Panc1 (cell line): ENCODE data around the gene PIGZ. TPM values are rescaled to one million over a fixed set of nuclear protein-coding genes. Genes with fewer than 3 reads are reported as not detected.

Experiments
- ATAC-seq: fragments of 200-7000 bp; cut with Tn5 transposase; 2 replicates; pipeline ENCODE4 v1.9.1; 2020; ENCODE audit warnings: mild to moderate bottlenecking, moderate library complexity
- BruUV-seq: library from RNA; stranded (reverse); fragments of 400-500 nt; replicated peaks from 2 replicates; lab custom pipeline; 2021; lab: Mats Ljungman, UMichigan
- CTCF ChIA-PET: fragments of 300-600 bp; sonication (Branson Sonifier 250); formaldehyde crosslinking; loops from one replicate; lab custom pipeline; 2022; ENCODE audit warnings: antibody characterized with exemption; lab: Charles Lee
- POLR2A ChIA-PET: fragments of 300-600 bp; sonication (Branson Sonifier 250); formaldehyde crosslinking; loops from one replicate; lab custom pipeline; 2022; ENCODE audit warnings: antibody characterized with exemption; lab: Charles Lee
- DNase-seq: peaks from one replicate; pipeline ENCODE4 v3.0.0-alpha.2; 2010; ENCODE audit warnings: low read depth, low spot score
- H3K27ac ChIP-seq: 2 replicates; pipeline ENCODE4 v1.5.1; 2011; ENCODE audit warnings: mild to moderate bottlenecking, low read length, inconsistent platforms
- H3K27me3 ChIP-seq: fragments of 200-500 bp; sonication (Bioruptor generic); 2 replicates; pipeline ENCODE4 v1.6.0; 2014; ENCODE audit warnings: low read length, inconsistent platforms; ENCODE audit not compliant: control insufficient read depth, insufficient read depth
- H3K36me3 ChIP-seq: fragments of 200-500 bp; sonication (Bioruptor generic); 2 replicates; pipeline ENCODE4 v1.5.1; 2014; ENCODE audit warnings: inconsistent platforms, mild to moderate bottlenecking, low read length, moderate library complexity; ENCODE audit not compliant: control insufficient read depth, insufficient read depth
- H3K4me1 ChIP-seq: 2 replicates; pipeline ENCODE4 v1.5.1; 2011; ENCODE audit warnings: inconsistent platforms, mild to moderate bottlenecking, low read length, moderate library complexity; ENCODE audit not compliant: control insufficient read depth, insufficient read depth
- H3K4me3 ChIP-seq, 2 experiments: 2 replicates each; pipeline ENCODE4 v1.5.1; 2011 to 2012; ENCODE audit warnings: low read depth in 2 of 2, low read length in 2 of 2, mild to moderate bottlenecking in 2 of 2, inconsistent platforms in 1 of 2, moderate library complexity in 1 of 2
- H3K9me3 ChIP-seq: fragments of 200-500 bp; sonication (Bioruptor generic); 2 replicates; pipeline ENCODE4 v1.5.1; 2014; ENCODE audit warnings: low read depth, mild to moderate bottlenecking, inconsistent platforms, low read length, moderate library complexity; ENCODE audit not compliant: control insufficient read depth, insufficient read depth
- POLR2AphosphoS5 ChIP-seq: IDR thresholded peaks from 2 replicates; pipeline ENCODE4 v1.6.1; 2012; ENCODE audit warnings: mild to moderate bottlenecking, low read depth, low read length, moderate library complexity
- SIN3A ChIP-seq: IDR thresholded peaks from 2 replicates; pipeline ENCODE4 v1.6.1; 2012; ENCODE audit warnings: low read depth, mild to moderate bottlenecking, low read length, moderate library complexity, borderline replicate concordance; ENCODE audit not compliant: insufficient read depth
- TCF7L2 ChIP-seq: IDR thresholded peaks from 2 replicates; pipeline ENCODE4 v1.6.1; 2011; ENCODE audit warnings: mild to moderate bottlenecking, low read depth, low read length, inconsistent platforms
- in situ Hi-C: cut with HindIII; loops from 2 replicates; pipeline ENCODE4 v1.10.0; 2016; ENCODE audit warnings: low sequenced_read_pairs, low pct_unique_long_range_greater_than_20kb
- intact Hi-C: fragments of 100-400 bp; cut with micrococcal nuclease; formaldehyde crosslinking; loops from one replicate; pipeline ENCODE4 v1.10.0; 2022; ENCODE audit not compliant: unreplicated experiment
- total RNA-seq: library from RNA; stranded (reverse); gene quantifications from one replicate; pipeline ENCODE4 v1.2.1, GENCODE V29; 2021; ENCODE audit not compliant: unreplicated experiment
- TF ChIP-seq, protein P1 (sequence below), 2 experiments: IDR thresholded peaks; 2 replicates each; pipeline ENCODE4 v1.6.1; 2011 to 2012; ENCODE audit warnings: low read depth in 2 of 2, control low read depth in 1 of 2, low read length in 1 of 2, mild to moderate bottlenecking in 1 of 2, moderate library complexity in 1 of 2; ENCODE audit not compliant: insufficient read depth in 1 of 2
- TF ChIP-seq, protein P2 (sequence below): fragments of 450-650 bp; IDR thresholded peaks from 2 replicates; pipeline ENCODE4 v1.5.1; 2017; ENCODE audit warnings: mild to moderate bottlenecking

Gene PIGZ
- total RNA-seq, 1 experiment from 2014 or later: 6.3 TPM

DNA sequence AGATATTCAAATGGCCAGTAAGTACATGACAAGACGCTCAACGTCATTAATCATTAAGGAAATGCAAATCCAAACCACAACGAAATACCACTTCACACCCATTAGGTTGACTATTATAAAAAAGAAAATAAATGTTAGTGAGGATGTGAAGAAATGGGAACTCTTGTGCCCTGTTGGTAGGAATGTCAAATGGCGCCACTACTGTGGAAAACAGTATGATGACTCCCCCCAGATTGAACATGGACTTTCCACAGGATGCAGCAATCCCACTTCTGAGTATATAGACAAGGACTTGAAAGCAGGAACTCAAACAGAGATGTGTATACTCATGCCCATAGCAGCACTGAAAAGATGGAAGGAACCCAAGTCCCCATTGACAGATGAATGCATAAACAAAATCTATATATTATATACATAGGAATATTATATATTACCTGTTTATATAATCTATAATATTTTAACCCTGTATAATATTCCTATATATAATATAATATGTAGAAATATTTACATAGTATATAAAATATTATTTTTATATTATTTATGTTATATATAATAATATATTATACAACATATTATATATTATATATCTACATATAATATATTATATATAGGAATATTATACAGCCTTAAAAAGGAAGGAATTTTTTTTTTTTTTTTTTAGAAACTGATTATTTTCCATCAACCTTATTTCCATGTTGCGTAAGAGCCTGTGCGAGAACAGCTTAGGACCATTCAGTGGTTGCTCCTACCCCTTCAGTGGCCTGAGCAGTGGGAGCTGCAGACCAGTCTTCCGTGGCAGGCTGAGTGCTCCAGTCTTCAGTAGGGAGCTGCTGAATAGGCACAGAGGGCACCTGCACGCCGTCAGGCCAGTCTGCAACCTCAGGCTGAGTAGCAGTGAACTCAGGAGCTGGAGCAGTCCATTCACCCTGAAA, 17.6 kb upstream of the PIGZ start:
- POLR2A ChIA-PET: no interaction called here

GRCh38 chr3:196985298-196985697, 16.7 kb upstream of the PIGZ start:
- H3K27me3 ChIP-seq: peaks cover 3% of the 10 kb centered on the region; the same call in 1 of the 2 replicates
- no peak overlapping the region for H3K4me3 ChIP-seq
- no peaks in the 10 kb centered on the region for H3K36me3 ChIP-seq
- POLR2A ChIA-PET: no interaction called here
- H3K27ac ChIP-seq: no peak overlapping the region
- TF ChIP-seq, protein P1, sequence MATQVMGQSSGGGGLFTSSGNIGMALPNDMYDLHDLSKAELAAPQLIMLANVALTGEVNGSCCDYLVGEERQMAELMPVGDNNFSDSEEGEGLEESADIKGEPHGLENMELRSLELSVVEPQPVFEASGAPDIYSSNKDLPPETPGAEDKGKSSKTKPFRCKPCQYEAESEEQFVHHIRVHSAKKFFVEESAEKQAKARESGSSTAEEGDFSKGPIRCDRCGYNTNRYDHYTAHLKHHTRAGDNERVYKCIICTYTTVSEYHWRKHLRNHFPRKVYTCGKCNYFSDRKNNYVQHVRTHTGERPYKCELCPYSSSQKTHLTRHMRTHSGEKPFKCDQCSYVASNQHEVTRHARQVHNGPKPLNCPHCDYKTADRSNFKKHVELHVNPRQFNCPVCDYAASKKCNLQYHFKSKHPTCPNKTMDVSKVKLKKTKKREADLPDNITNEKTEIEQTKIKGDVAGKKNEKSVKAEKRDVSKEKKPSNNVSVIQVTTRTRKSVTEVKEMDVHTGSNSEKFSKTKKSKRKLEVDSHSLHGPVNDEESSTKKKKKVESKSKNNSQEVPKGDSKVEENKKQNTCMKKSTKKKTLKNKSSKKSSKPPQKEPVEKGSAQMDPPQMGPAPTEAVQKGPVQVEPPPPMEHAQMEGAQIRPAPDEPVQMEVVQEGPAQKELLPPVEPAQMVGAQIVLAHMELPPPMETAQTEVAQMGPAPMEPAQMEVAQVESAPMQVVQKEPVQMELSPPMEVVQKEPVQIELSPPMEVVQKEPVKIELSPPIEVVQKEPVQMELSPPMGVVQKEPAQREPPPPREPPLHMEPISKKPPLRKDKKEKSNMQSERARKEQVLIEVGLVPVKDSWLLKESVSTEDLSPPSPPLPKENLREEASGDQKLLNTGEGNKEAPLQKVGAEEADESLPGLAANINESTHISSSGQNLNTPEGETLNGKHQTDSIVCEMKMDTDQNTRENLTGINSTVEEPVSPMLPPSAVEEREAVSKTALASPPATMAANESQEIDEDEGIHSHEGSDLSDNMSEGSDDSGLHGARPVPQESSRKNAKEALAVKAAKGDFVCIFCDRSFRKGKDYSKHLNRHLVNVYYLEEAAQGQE (IDR thresholded peaks at IDR 0.05; ENCODE audit: insufficient read depth in 1 of 2, low read depth in 2 of 2, low read length in 1 of 2): no peak
- no peak for TF ChIP-seq SIN3A
- TF ChIP-seq POLR2AphosphoS5: no peak
- TF ChIP-seq, protein P2, sequence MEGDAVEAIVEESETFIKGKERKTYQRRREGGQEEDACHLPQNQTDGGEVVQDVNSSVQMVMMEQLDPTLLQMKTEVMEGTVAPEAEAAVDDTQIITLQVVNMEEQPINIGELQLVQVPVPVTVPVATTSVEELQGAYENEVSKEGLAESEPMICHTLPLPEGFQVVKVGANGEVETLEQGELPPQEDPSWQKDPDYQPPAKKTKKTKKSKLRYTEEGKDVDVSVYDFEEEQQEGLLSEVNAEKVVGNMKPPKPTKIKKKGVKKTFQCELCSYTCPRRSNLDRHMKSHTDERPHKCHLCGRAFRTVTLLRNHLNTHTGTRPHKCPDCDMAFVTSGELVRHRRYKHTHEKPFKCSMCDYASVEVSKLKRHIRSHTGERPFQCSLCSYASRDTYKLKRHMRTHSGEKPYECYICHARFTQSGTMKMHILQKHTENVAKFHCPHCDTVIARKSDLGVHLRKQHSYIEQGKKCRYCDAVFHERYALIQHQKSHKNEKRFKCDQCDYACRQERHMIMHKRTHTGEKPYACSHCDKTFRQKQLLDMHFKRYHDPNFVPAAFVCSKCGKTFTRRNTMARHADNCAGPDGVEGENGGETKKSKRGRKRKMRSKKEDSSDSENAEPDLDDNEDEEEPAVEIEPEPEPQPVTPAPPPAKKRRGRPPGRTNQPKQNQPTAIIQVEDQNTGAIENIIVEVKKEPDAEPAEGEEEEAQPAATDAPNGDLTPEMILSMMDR: no peak
- TF ChIP-seq TCF7L2: no peak
- DNase-seq (no peak), ATAC-seq (no peak)
- in situ Hi-C loops (no loop called here), intact Hi-C loops (no loop called here)
- peaks cover 5% of the 10 kb centered on the region; the same call in 1 of the 2 replicates for H3K9me3 ChIP-seq
- peaks cover 9% of the 10 kb centered on the region; the same call in 1 of the 2 replicates for H3K4me1 ChIP-seq
- BruUV-seq: no TSS peak
- CTCF ChIA-PET: no interaction called here

More for the DNA sequence above, 17.6 kb upstream of the PIGZ start:
- no peak overlapping the region for H3K27ac ChIP-seq
- peaks cover 10% of the 10 kb centered on the region; the same call in 1 of the 2 replicates for H3K4me1 ChIP-seq
- H3K36me3 ChIP-seq: no peaks in the 10 kb centered on the region
- H3K9me3 ChIP-seq: peaks cover 5% of the 10 kb centered on the region; the same call in 1 of the 2 replicates
- BruUV-seq: no TSS peak
- intact Hi-C loops: no loop called here
- ATAC-seq (no peak), DNase-seq (no peak)
- CTCF ChIA-PET: interaction anchor here (0.6 kb wide), 2 partner anchors 68 to 536 kb away, joined by 4 to 6 read pairs; no protein-coding TSS in a partner anchor
- in situ Hi-C loops: no loop called here
- TF ChIP-seq SIN3A (no peak), TCF7L2 (no peak), POLR2AphosphoS5 (no peak)
- TF ChIP-seq, protein P2: no peak
- TF ChIP-seq, protein P1 (IDR thresholded peaks at IDR 0.05; ENCODE audit: insufficient read depth in 1 of 2, low read depth in 2 of 2, low read length in 1 of 2): no peak
- no peak overlapping the region for H3K4me3 ChIP-seq
- H3K27me3 ChIP-seq: peaks cover 3% of the 10 kb centered on the region; the same call in 1 of the 2 replicates
